ENCODE measurements around the gene ABCA2.

The ABCA2 gene, protein sequence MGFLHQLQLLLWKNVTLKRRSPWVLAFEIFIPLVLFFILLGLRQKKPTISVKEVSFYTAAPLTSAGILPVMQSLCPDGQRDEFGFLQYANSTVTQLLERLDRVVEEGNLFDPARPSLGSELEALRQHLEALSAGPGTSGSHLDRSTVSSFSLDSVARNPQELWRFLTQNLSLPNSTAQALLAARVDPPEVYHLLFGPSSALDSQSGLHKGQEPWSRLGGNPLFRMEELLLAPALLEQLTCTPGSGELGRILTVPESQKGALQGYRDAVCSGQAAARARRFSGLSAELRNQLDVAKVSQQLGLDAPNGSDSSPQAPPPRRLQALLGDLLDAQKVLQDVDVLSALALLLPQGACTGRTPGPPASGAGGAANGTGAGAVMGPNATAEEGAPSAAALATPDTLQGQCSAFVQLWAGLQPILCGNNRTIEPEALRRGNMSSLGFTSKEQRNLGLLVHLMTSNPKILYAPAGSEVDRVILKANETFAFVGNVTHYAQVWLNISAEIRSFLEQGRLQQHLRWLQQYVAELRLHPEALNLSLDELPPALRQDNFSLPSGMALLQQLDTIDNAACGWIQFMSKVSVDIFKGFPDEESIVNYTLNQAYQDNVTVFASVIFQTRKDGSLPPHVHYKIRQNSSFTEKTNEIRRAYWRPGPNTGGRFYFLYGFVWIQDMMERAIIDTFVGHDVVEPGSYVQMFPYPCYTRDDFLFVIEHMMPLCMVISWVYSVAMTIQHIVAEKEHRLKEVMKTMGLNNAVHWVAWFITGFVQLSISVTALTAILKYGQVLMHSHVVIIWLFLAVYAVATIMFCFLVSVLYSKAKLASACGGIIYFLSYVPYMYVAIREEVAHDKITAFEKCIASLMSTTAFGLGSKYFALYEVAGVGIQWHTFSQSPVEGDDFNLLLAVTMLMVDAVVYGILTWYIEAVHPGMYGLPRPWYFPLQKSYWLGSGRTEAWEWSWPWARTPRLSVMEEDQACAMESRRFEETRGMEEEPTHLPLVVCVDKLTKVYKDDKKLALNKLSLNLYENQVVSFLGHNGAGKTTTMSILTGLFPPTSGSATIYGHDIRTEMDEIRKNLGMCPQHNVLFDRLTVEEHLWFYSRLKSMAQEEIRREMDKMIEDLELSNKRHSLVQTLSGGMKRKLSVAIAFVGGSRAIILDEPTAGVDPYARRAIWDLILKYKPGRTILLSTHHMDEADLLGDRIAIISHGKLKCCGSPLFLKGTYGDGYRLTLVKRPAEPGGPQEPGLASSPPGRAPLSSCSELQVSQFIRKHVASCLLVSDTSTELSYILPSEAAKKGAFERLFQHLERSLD (N-terminal part only)

DNA sequence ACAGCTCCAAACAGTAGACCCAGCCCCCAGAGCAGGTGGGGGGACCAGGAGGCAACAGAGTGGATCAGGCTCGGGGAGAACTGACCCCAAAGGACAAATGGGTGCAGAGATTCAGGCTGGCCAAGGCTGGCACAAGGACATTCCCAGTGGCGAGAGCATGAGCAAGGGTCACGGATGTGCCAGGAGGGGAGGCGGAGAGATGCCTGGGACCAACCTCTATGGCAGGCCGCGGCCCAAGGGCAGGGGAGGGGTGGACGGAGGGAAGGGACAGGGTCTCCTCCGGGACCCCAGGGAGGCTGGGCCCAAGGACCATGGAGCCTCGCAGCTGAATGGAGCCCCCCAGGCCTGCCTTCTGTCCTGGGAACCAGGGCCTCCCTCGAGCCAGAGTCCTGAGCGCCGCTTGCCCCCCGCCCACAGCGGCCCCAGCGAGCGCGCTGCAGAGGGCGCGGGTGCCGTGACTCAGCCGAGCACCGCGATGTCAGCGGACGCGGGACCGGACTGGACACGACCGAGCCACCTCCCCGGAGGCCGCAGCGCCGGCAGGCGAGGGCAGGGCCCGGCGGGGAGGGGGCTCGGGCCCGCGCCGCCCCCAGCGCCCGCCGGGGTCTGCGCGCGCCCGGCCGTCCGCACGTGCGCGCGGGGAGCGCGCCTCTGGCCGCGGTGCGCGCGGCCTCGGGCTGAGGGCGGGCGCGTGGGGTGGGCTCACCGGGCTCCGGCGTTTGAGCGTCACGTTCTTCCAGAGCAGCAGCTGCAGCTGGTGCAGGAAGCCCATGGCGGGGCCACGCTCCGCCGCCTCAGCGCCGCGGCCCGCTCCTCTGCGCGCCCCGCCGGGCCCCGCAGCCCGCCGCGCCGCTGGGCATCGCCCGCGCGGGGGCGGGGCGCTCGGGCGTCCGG, at the start of gene ABCA2:
TSS of gene ABCA2 (minus strand) at position 869 of the 894 bp plus-strand sequence. CDS start at position 772, 97 bp downstream.
- DNase-seq = no peak

DNA sequence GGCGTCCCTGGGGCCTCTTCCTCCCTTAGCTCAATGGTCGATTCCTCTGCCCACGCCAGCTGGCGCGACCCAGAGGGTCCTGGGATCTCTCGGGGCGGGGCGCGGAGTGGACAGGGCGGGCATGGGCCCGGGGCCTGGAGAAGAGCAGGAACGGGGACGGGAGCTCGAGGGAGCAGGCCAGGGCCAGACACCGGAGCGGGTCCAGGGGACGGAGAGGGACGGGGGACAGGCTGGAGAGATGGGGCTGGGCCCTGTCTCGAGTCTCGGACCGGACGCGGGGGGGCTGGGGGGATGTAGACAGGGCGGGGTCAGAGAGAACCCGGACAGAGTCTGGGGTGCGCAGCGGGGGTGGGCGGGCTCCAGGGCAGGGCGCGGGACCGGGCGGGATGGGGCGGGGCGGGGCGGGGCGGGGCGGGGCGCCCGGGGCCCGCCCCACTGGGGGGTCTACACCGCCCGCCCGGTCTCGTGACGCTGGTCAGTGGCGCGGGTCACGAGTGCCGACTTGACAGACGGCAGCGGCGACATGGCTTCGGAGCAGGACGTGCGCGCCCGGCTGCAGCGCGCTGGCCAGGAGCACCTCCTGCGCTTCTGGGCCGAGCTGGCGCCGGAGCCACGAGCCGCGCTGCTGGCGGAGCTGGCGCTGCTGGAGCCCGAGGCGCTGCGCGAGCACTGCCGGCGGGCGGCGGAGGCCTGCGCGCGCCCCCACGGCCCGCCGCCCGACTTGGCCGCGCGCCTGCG, 49.1 kb upstream of the ABCA2 start, which contains the start of gene UAP1L1:
TSS of gene UAP1L1 (plus strand) at position 508 of the 738 bp plus-strand sequence. CDS start at position 524, 16 bp downstream.
- DNase-seq = peak; percentile 27 to 34

DNA sequence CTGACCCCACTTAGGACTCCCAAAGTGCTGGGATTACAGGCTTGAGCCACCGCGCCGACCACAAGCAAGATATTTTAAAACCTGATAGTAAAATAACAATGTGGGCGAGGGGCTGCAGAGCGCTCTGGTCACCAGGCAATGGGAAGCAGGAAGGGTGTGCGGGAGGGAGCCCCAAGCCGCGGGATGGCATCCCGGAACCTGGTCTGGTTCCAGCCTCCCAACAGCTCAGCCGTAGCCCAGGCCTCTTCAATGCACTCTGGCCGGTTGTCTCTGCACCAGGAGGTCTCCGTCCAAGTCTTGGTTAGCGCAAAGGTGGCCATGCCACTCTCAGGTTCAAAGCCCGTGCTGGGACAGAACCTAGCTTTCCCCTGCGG, 48.6 kb upstream of the ABCA2 start:
- no peak for DNase-seq

DNA sequence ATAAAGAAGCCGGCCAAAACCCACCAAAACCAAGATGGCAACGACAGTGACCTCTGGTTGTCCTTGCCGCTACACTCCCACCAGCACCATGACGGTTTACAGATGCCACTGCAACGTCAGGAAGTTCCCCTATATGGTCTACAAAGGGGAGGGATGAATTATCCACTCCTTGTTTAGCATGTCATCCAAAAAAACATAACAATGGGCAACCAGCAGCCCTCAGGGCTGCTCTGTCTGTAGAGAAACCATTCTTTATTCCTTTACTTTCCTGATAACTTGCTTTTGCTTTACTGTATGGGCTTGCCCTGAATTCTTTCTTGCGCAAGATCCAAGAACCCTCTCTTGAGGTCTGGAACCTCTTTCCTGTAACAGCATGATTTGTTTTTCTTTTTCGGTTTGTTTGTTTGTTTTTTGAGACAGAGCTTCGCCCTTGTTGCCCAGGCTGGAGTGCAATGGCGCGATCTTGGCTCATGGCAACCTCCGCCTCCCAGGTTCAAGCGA, 47.3 kb upstream of the ABCA2 start:
- no peak for DNase-seq

DNA sequence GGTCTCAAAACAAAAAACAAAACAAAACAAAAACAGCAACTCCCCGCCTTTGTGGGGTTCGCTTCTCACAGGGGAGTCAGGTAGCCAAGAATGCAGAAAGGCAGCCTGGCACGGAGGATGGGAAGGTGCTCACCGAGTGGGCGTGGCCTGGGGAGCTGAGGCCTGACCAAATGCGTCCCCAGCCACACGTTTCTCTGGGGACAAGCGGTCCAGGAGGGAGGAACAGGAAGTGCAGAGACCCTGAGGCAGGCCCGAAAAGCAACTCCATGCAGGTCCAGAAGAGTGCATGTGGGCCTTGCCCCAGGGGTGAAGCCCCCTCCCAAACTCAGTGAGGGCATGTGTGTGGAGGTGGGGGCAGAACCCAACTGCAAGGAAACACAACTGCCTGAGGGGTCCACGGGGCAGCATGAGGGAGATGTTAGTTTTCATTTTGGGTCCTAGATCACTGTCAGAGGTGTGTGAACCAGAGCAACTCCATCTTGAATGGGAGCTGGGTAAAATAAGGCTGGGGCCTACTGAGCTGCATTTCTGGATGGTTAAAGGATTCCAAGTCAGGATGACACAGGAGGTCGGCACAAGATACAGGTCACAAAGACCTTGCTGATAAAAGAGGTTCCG, 46.7 kb upstream of the ABCA2 start:
- DNase-seq = no peak

DNA sequence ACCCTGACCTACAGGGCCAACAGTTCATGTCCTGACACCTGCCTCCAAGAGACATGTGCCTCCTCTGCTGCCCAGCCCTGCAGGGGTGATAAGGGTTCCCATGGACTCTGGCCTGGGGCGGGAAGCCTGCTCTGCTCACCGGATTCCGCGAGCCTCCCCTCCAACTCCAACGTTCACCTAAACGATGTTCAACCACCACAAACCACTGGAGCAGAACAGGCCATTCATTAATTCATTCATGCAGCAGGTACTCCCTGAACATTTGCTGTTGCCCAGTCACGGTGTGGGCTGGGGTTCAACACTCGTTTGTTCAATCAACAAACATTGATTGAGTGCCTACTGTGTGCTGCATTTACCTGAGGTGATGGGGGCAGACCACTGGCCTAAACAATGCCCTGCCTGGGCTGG, 46.0 kb upstream of the ABCA2 start:
- DNase-seq = no peak

DNA sequence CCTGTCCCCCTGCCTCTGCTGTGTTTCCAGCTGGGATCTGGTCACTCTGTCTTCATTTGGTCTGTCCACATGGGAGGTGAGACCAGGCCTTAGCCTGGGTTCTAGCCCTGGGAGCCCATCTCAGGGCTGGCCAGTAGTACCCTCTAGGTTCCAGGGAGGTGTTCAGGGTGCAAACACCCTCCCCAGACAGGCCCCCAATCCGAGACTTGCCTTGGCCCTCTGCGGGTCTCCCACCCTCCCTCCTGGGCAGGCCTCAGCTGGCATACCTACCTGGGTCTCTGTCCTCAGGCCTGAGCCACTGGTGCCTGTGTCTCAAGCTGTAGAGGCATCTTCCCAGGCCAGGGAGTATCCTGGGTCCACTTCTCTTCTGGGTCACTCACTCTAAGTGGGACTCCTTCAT, 43.2 kb upstream of the ABCA2 start:
- no peak for DNase-seq

DNA sequence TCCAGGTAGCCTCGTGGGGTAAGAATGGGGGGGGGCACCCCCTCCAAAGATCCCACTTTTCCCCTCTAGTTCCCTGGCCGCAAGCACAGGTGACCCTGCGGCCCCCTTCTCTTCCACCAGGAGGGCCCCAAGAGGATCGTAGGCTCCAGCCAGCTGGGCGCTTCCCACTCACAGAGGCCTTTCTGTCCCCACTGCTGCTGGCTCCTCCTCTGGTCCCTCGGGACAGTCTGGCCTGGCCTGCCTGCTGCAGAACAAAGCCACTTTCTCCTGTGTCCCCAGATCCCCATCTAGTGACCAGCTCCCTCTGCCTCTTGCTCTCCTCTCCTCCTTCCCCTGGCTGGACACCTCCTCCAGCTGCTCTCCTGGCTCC, 42.9 kb upstream of the ABCA2 start:
- DNase-seq = no peak

DNA sequence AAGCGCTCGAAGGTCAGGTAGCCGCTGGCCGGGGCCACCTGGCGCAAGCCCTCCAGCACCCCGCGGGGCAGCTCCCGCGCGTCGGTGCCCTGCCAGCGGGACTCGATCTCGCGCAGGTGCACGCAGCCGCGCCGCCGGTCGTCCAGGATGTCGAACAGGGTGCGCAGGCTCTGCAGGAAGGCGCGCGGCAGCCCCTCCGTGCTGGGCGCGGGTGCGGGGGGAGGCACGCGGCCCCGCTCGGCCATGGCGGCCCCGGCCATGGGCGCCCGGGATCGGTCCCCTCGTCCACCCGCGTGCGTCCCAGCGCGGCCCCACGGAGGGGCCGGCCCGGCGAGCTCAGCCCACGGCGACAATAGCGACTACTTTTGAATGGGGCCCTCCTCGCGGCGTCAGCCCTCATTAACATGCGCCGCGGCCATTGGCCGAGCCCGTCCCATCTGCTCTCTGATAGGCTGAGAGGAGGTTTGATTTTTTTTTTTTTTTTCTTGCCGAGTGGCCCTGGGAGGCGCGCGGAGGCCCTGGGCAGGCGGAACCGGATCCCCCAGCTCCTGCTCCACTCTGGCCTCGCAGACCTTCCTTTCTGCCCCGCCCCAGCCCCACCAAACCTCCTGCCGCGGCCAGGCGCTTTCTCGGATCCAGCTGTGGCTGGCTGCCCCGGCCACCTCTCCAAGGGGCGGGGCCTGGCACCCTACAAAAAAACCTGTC, 42.3 kb upstream of the ABCA2 start, which contains the start of gene SAPCD2:
TSS of gene SAPCD2 (minus strand) at position 357 of the 705 bp plus-strand sequence. CDS start at position 260, 97 bp downstream.
- DNase-seq = peak; percentile 75 to 80

DNA sequence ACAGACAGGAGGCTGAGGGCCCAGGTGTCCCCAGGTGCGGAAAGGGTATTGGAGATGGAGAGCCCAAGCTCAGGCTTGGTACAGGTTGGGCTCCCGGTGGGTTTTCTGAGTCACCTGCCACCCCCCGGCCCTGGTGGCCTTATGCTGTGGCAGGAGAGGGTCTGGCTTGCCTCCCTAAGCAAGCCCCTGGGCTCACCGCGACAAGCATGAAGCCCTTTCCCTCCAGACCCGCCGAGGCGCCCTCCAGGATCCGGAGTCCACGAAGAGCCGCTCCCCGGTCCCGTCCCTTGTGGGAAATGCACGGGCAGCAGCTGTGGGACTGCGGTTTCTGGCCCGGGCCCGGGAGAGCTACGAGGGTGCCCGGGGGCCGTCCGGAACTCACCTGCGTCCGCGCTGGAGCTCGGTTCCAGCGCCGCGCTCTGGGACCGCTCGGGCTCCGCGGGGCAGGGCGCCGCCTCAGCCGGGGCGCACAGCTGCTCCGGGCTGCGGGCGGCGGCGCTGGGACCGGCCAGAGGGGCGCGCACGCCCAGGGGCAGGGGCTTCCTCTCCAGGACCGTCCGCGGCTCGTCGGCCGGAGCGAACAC, 41.6 kb upstream of the ABCA2 start:
- DNase-seq = no peak

DNA sequence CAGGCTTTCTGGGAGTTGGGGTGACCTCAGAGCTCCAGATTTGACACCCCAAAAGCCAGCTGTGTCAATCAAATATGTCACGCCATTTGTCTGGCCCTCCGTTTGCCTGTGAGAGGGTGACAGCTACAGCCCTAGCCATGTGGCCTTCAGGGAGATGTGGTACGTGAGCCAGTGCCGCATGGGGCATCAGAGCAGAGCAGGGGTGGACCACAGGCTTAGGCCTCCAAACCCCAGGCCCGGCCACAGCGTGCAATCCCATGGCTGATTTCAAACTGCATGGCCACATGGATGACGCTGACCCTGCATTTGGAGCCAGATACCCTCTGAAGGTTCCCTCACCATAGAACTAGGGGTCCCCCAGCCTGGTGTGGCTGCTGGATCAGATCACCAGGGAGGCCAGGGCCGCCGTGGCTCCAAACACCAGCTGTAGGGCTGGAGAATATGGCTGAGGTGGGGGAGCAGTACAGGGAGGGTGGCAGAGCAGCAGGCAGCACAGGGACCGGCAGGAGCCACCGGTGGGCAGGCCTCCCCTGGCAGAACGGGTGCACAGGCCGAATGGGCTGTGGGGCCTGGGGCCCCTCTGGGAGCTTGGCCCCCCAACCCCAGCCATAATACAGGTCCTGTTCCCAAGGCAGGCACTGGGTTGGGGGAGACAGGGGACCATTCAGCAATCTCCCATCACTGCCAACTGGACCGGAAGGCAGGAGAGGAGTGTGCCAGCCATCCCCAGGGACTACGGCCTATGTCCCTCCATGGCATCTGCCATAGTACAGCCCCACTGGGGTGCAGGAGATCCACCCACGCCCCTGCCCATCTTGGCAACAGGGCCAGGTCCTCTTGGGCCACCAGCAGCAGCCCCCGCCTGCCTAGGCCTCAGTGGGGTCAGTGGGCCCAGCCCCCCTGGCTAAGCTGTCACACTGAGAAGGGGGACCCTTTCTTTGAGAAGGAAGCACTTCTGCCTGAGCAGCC, 40.8 kb upstream of the ABCA2 start:
- DNase-seq = no peak

DNA sequence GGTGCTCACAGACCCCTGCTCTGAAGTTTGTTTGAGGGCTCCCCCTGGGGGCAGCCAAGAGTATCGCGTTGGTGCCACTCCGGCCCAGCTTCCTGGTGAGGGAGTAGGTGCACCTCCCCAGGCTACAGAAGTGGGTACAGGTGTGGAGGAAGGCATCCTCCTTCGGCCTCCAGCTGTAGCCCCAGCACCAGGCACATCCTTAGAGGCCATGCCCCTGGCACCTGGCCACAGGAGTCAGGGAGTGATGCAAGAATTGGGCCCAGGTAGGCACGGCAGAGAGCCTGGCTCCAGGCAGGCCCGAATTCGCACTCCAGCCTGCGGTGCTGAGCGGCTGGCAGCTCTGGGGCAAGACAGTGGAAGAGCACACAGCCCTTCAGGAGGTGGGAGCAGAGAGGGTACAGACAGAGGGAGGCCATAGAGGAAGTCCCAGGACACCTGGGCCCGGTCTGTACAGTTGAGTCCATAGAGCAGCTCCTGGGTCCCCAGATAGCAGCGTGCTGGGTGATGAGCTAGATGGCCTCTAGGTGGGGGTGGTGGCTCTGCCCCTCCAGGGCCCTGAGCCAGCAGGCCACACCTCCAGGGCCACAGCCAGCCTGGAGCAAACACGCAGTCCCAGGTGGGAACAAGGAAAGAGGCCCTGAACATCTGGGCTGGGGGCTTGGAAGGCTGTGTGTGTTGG, 40.0 kb upstream of the ABCA2 start:
- DNase-seq = peak; percentile 81 to 83

DNA sequence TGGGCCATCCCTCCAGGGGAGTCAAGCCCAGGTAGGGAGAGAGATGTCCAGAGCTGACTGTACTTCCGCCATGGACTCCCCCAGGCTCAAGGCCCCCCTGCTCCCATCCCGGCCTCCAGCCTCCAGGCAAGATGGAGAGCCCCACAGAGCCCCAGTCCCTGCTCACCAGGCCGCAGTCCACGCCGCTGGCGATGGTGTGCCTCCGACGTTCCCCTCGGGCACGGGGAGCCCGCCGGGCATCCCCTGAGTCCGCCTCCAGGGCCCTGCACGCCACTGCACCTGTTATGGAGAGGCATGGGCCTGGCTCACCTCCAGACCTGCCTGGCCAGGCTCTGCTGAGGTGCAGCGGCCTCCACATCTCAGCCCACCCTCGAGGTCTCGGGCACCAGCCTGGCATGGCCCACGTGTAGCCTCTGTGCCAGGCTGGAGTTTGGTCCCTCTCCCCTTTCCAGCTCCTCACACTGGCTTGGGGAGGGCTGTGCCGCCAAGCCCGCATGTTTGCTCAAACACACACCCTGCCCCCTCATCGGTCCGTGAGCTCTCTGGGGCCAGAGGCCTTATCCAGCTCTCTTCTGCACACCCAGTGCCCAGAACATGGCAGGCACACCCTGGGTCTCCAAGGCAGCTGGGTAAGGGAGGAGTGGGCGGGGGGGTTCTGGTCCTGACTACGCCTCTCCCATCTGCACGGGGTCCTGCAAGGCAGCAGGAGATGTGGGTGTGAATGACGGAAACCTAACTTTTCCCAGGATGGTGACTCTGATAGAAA, 38.2 kb upstream of the ABCA2 start:
- DNase-seq = no peak

DNA sequence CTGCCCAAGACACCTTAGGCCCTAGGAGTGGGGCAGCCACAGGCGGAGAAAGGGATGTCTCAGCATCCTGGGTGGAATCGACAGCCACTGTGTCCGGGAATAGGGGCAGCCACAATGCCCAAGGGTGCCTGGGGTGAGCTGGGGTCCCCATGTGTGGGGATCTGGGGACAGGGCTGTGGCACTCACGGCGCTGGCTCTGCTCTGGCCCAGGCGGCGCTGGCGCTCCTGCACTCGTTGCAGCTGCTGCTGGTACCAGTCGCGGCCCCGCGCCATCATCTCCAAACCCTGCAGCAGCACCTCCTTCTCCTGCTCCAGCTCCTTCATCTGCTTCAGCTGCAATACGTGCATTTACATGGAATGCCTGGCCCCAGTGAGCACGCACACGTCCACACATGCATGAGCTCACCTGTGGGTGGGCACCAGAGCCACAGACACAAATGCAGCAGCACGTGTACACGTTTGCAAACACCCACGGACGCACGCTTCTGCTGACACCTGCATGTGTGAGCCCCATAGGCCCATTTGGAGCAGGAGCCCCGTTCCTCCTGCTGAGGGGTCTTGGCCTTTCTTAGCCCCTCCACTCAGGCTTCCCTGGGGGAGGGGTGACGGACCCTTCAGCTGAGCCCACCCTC, 37.4 kb upstream of the ABCA2 start:
- DNase-seq = no peak

DNA sequence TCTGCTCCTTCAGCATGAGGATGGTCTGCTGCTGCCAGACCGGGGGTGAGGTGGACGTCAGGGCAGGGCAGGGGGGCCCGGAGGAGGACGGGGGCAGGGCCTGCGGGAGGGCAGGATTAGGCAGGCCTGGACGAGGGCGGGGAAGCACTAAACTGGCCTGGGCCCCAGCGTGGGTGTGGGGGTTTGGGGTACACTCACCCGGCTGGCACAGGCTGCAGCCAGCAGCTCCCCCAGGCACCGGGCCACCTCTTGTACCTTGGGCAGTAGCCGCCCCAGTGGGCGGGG, 36.8 kb upstream of the ABCA2 start:
- no peak for DNase-seq
